Retina (tissue), 1 donor: Measurements from ENCODE around the gene ZIC4.

Source experiments
- DNase-seq: peaks from one replicate; pipeline ENCODE4 v3.0.0-alpha.2; 2016

ZIC4 gene

DNA sequence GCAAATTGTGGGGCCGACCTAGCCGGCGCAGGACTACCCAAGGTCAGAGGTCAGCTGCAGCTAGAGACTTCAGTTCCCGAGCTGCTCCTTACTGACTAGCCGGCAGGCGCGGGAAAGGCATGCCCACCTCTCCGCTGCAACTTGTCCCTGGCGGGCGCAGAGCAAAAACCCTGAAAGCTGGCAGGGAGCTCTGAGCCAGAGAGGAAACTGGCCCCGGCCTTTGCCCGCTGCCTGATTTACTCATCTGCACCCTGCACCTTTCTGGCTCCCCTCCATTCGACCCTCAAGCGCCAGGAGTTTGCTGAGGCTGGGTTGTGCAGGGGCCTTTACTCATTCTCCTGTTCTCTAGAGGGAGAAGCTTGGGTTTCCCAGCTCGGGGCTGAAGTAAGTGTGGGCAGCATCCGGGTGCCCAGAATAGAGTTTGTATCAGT, 1.5 kb downstream of the ZIC4 start:
- peak; percentile 54 for DNase-seq

GRCh38 chr3:147404000-147404799, 2.1 kb downstream of the ZIC4 start:
- DNase-seq, result no peak

GRCh38 chr3:147403511-147403910, 2.8 kb downstream of the ZIC4 start:
- DNase-seq, result peak; percentile 17

- DNase-seq, result peak; percentile 25
Measured at GRCh38 chr3:147402159-147402558, 4.2 kb downstream of the ZIC4 start.

DNA sequence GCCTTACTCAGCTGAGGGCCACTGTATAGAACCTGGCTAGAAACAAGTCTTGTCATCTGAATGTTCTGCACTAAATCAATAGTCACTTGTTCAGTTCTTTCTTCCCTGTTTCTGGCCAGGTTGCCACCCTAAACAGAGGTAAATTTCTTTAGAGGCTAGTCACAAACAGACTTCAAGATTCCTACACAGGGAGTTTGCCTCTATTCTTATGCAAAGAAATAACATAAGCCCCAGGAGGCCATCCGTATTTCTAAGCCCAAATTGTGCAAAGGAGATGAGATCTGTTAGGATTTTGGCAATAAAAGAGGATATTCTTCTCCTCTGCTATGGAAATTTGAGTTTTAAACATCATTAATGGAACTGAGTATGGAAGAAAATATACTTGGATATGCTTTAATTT, 4.9 kb downstream of the ZIC4 start:
- DNase-seq, result no peak

DNA sequence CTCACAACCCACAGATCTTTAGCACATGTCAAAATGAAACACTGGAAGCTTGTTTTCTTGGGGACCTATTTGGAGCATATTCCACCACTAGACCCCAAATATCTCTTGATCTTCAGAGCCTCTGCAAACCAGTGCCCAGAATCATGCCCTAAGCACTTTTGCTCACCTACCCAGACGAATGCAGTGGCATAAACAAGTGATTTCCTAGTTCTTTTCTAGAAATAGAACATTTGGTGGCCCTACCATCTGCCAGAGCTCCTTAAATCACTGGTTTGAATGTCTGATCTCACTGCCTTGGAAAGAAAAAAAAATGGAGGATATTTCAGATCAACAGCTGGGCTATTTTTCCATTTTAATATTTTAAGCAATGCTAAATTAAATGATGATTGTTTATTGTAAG, 5.3 kb downstream of the ZIC4 start:
- DNase-seq, result no peak

- DNase-seq, result no peak
Measured at GRCh38 chr3:147400111-147400510, 6.2 kb downstream of the ZIC4 start.

DNA sequence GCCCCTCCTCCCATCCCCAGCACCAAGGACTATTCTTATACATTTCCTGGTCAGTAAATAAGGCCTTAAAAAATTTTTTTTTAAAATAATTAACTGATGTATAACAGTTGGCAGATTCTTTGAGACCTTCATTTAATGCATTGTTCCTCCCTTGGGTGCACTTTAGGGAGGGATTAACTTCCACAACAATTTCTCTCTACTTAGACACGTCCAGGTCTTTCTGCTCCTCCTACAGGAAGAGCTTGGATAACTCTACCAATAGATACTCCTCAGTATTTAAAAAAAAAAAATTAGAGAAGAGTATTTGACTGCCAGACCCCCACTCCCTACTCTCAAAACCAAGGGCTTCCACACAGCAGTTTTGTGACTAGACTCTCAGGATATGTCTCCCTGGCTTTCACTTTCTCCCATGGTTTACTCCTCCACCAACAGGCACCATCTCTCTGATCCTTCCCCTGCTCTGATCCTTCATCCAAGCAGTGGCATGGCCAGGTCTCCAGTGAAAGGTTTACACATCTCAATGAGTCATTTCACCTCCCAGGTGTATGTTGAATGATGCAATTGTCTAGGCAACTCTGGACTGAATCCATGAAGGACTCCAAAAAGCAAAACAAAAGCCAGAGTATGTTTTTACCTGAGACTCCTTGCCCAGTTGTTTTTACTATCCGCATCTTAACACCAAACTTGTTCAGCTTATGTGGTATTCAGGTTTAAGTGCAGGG, 7.4 kb downstream of the ZIC4 start:
- DNase-seq, result no peak

DNA sequence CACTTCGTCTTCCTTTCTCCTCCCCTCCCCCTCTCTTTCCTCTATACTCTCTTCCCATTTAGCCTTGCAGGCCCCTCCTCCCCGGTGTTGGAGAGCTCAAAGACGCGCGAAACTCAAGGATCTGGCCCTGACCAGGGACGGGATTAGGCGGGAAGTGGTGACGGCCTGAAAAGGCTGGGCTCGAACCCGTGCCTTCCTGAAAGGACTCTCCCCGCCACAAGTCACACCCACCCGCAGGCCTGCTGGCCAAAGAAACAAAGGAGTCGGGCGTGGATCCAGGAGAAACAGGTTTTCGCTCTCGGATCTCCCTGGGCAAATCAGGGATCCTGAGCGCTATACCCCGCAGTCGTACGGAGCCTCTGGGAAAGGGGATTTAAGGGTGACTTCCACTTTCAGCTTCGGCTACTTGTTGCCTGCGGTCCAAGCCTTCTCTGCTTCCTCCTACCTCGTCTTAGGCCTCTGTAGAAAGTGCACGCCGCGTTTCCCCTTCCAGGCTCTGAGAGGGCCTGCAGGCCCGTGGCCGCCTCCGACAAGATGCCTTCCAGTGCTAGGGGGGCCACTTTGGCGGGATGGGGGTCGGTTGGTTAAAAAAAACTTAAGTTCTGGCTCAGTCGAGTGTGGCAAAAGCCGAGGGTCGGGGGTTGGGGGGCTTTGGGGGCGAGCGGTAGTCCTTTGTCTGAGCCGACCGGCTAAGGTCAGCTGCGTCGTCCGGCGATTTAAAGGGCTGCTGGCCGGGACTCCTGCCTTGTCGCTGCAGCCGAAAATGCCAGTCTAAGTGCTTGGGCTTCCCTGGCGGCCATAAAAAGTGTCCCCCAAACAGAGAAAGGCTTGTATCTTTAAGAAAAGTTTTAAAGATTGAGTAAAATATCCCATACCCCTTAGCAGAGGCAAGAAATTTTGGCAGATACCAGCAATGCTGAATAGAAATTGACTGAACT, 8.2 kb downstream of the ZIC4 start:
- DNase-seq, result peak; percentile 60

- peak; percentile 82 for DNase-seq
Measured at GRCh38 chr3:147397155-147397874, 9.0 kb downstream of the ZIC4 start.

GRCh38 chr3:147396712-147397046, 9.7 kb downstream of the ZIC4 start:
- peak; percentile 85 for DNase-seq

GRCh38 chr3:147395899-147396711, 10.2 kb downstream of the ZIC4 start:
- DNase-seq, result peak; percentile 84

DNA sequence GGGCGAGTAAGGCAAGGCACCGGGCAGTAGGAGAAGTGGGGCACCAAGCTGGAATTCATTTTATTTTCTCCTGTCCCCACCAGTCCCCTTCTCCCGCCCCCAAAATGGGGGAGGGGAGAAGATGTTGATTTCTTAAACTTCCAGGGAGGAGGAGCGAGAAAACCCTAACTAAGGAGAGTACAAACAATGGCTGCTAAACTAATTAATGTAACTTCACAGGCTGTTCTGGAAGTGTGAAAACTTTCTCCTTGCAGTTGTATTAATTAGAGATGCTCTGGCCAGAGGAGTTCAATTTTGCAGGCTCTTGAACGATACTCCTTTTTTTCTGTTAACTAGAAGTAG, 11.5 kb downstream of the ZIC4 start:
- DNase-seq, result no peak

- DNase-seq, result peak; percentile 79
Measured at GRCh38 chr3:147393943-147394883, 12.1 kb downstream of the ZIC4 start.

GRCh38 chr3:147393261-147393942, 12.9 kb downstream of the ZIC4 start:
- DNase-seq, result peak; percentile 92

- DNase-seq, result no peak
Measured at GRCh38 chr3:147392625-147392946, 13.8 kb downstream of the ZIC4 start.

DNA sequence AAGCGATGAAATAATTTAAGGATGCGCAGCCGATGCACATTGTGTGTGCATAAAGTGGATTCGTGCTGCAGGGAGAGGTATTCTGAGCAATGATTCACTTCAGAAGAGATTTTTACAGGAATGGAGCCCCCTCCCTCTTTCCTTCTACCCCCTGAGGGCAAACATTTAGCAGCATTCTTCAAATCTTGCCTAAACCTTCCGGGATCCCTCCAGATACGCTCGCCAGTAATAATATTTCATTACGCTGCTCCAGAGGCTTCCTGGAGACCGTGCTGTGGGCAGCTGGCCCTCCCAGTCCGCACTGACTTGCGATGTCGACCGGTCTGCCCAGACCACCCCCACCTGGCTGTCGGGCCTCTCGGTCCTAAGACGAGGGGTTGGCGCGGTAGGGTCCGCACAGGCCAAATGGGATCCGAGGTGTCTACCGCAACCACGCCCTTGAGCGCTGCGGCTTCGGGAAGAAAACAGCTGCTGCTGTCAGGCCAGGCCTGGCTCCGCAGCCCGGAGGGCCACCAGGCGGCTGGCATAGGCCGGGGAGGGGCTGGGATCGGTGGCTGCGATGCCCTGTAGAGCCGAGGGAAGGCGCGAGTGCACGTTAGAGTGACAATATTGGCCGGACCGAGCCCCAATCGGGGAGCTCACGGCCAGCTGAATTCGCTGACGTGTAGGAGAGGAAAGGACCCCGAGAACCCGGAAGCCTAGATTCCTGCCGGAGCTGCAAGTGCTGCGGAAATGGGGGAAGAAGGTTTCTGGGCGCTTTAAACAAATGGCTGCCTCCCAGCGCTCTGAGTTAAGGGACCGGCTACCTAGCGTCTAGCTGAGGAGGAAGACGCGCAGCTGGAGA, 14.3 kb downstream of the ZIC4 start:
- DNase-seq, result peak; percentile 96

DNA sequence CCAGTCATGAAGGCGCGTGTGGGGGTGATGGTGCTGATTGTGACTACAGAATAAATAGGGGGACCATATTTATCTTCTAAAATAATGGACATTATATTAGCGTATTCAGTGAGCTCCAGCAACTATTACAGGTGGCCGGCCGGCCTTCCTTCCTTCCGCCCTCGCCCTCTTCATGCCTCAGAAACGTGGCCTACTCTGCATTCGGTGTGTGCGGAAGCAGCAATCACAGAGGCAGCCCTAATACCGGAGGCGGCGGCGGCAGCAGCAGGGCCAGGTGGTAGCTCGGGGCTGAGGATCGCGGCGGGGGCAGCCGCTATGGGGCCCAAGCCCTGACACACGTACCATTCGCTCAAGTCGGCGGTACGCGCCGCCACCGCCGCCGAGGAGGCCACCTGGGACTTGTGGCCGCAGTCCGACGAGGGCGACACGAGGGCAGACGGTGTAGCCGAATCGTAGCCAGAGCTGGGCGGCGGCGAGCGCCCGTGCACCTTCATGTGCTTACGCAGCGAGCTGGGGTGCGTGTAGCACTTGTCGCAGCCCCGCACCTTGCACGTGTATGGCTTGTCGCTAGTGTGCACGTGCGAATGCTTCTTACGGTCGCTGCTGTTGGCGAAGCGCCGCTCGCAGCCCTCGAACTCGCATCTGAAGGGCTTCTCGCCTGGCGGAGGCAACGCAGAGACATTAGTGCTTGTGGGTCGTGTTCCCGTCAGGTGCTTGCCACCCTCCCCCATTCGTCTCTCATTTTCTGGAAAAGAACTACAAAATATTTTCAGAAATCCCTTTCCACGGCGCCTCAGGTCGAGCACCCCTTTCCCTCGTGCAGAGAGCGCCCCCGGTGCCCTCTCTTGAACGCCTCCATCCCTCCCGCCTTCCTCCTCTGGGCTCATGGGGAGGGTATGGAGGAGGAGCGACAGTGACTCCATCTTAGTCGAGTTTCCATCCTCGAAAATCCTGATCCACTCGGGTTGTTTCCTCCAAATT, 15.5 kb downstream of the ZIC4 start:
- DNase-seq, result peak; percentile 83
